ENCODE results near the gene CD81. TPM values are rescaled to one million over a fixed set of nuclear protein-coding genes. Genes with fewer than 3 reads are reported as not detected.

The CD81 gene
- total RNA-seq, 2 experiments from 2014 or later, result 190 to 198 TPM

GRCh38 chr11:2369896-2370295 lies 7.2 kb upstream of the CD81 start:
- ChIA-PET CTCF (no interaction called here), POLR2A (no interaction called here)

GRCh38 chr11:2374456-2375201 lies 2.5 kb upstream of the CD81 start:
- POLR2A ChIA-PET, result no interaction called here
- CTCF ChIA-PET, result interaction anchor here (0.7 to 1.7 kb wide), 2 partner anchors 69 to 115 kb away, joined by 4 to 5 read pairs; no protein-coding TSS in a partner anchor

- ChIA-PET POLR2A (no interaction called here), CTCF (interaction anchor here (1.2 to 1.7 kb wide), 2 partner anchors 25 to 70 kb away, joined by 4 to 5 read pairs; partner anchors contain the start of gene TSSC4)
These were observed 1.7 kb upstream of the CD81 start for GRCh38 chr11:2375341-2375853.

- ChIA-PET POLR2A (interaction anchor here (1.1 kb wide), 1 partner anchor 44 kb away, joined by 4 read pairs; no protein-coding TSS in a partner anchor), CTCF (interaction anchor here (1.2 to 2.5 kb wide), 2 partner anchors 24 to 70 kb away, joined by 4 to 9 read pairs; partner anchors contain the start of gene TSSC4)
These were observed 1.1 kb upstream of the CD81 start for GRCh38 chr11:2375964-2376551.

GRCh38 chr11:2377511-2378443 lies 667 bp downstream of the CD81 start:
- ChIA-PET CTCF (interaction anchor here (0.6 to 2.5 kb wide), 5 partner anchors 10 to 593 kb away, joined by 3 to 12 read pairs (median 9); partner anchors contain the start of gene TSSC4), POLR2A (interaction anchor here (0.6 to 2.4 kb wide), 15 partner anchors 9 to 551 kb away, joined by 3 to 36 read pairs (median 4); partner anchors contain the start of genes C11orf21, PHLDA2, TRPM5 and TSPAN32)

GRCh38 chr11:2378527-2379210 lies 1.6 kb downstream of the CD81 start:
- POLR2A ChIA-PET, result interaction anchor here (0.7 to 2.4 kb wide), 12 partner anchors 8 to 550 kb away, joined by 3 to 36 read pairs (median 4); partner anchors contain the start of genes C11orf21, PHLDA2, TRPM5 and TSPAN32
- CTCF ChIA-PET, result interaction anchor here (0.6 to 2.5 kb wide), 4 partner anchors 22 to 594 kb away, joined by 3 to 12 read pairs (median 10); partner anchors contain the start of gene TSSC4

GRCh38 chr11:2379466-2380174 lies 2.5 kb downstream of the CD81 start:
- POLR2A ChIA-PET, result no interaction called here
- CTCF ChIA-PET, result interaction anchor here (2.5 kb wide), 1 partner anchor 21 kb away, joined by 10 read pairs; the partner anchor contains the start of gene TSSC4

- ChIA-PET POLR2A (no interaction called here), CTCF (interaction anchor here (1.7 kb wide), 1 partner anchor 74 kb away, joined by 3 read pairs; no protein-coding TSS in a partner anchor)
These were observed 3.3 kb downstream of the CD81 start for GRCh38 chr11:2380396-2380795.

GRCh38 chr11:2380807-2381350 lies 3.8 kb downstream of the CD81 start:
- ChIA-PET CTCF (interaction anchor here (1.7 kb wide), 1 partner anchor 75 kb away, joined by 3 read pairs; no protein-coding TSS in a partner anchor), POLR2A (interaction anchor here (0.6 kb wide), 1 partner anchor 540 kb away, joined by 6 read pairs; no protein-coding TSS in a partner anchor)

GRCh38 chr11:2381494-2382128 lies 4.5 kb downstream of the CD81 start:
- CTCF ChIA-PET, result interaction anchor here (1.0 to 1.7 kb wide), 2 partner anchors 75 to 187 kb away, joined by 3 read pairs; no protein-coding TSS in a partner anchor

GRCh38 chr11:2382129-2382517 lies 5.0 kb downstream of the CD81 start:
- CTCF ChIA-PET, result interaction anchor here (1.0 to 1.5 kb wide), 2 partner anchors 76 to 188 kb away, joined by 3 to 5 read pairs; no protein-coding TSS in a partner anchor
- POLR2A ChIA-PET, result no interaction called here

More at GRCh38 chr11:2381494-2382128, 4.5 kb downstream of the CD81 start:
- POLR2A ChIA-PET, result interaction anchor here (0.6 kb wide), 1 partner anchor 539 kb away, joined by 6 read pairs; no protein-coding TSS in a partner anchor

GRCh38 chr11:2382936-2383851 lies 6.1 kb downstream of the CD81 start:
- CTCF ChIA-PET, result interaction anchor here (1.0 to 1.5 kb wide), 2 partner anchors 77 to 189 kb away, joined by 3 to 5 read pairs; no protein-coding TSS in a partner anchor
- POLR2A ChIA-PET, result interaction anchor here (1.0 kb wide), 1 partner anchor 17 kb away, joined by 3 read pairs; the partner anchor contains the start of gene TSSC4

- CTCF ChIA-PET, result no interaction called here
- POLR2A ChIA-PET, result interaction anchor here (1.0 kb wide), 1 partner anchor 16 kb away, joined by 3 read pairs; the partner anchor contains the start of gene TSSC4
These were observed 7.0 kb downstream of the CD81 start for GRCh38 chr11:2383852-2384804.
